Body of pancreas (tissue), 4 donors: ENCODE results near the gene CYP46A1.

ENCODE experiments used
- POLR2A ChIP-seq, 3 donors: fragments of 450-650 bp; IDR thresholded peaks; one replicate each; pipeline ENCODE4 v1.6.1; 2016; ENCODE audit warnings: antibody characterized with exemption in 3 of 3, mild to moderate bottlenecking in 2 of 3
- TF ChIP-seq, protein P1 (sequence below), 7 experiments: fragments of 450-650 bp in 4 of 7; fragments of 200-600 bp in 3 of 7; sonication (generic) in 3 of 7; IDR thresholded peaks; one replicate each; pipeline ENCODE4 v1.5.1; 2016 to 2019; ENCODE audit warnings: antibody characterized with exemption in 7 of 7

GRCh38 chr14:99699085-99699760, 15.1 kb downstream of the CYP46A1 start:
- TF ChIP-seq, protein P1, sequence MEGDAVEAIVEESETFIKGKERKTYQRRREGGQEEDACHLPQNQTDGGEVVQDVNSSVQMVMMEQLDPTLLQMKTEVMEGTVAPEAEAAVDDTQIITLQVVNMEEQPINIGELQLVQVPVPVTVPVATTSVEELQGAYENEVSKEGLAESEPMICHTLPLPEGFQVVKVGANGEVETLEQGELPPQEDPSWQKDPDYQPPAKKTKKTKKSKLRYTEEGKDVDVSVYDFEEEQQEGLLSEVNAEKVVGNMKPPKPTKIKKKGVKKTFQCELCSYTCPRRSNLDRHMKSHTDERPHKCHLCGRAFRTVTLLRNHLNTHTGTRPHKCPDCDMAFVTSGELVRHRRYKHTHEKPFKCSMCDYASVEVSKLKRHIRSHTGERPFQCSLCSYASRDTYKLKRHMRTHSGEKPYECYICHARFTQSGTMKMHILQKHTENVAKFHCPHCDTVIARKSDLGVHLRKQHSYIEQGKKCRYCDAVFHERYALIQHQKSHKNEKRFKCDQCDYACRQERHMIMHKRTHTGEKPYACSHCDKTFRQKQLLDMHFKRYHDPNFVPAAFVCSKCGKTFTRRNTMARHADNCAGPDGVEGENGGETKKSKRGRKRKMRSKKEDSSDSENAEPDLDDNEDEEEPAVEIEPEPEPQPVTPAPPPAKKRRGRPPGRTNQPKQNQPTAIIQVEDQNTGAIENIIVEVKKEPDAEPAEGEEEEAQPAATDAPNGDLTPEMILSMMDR (IDR thresholded peaks at IDR 0.05), result no peak
- TF ChIP-seq POLR2A (IDR thresholded peaks at IDR 0.05), result no peak
